Measurements from ENCODE around the gene HADHA.

HADHA gene

DNA sequence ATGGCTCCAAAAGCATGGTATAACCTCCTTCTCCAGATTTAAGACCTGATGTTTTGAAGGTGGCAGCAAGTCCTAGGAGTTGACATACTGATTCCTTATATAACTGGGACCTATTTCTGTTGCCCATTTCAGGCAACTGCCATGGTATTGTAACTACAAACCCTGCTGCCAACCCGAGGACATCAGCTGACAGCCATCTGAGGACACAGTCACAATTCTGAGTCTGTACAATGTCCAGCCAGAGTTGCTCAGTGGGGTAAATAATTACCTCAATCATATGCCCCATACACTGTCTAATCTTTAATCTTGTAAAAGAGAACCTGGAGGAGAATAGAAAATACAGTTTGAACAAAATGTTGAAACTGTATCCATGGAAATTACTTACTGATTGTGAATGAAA is 80.2 kb downstream of the HADHA start:
- DNase-seq (ENCODE audit: extremely low spot score) = no peak
- ChIA-PET POLR2A (no interaction called here), CTCF (no interaction called here)
- TF ChIP-seq, protein P1, sequence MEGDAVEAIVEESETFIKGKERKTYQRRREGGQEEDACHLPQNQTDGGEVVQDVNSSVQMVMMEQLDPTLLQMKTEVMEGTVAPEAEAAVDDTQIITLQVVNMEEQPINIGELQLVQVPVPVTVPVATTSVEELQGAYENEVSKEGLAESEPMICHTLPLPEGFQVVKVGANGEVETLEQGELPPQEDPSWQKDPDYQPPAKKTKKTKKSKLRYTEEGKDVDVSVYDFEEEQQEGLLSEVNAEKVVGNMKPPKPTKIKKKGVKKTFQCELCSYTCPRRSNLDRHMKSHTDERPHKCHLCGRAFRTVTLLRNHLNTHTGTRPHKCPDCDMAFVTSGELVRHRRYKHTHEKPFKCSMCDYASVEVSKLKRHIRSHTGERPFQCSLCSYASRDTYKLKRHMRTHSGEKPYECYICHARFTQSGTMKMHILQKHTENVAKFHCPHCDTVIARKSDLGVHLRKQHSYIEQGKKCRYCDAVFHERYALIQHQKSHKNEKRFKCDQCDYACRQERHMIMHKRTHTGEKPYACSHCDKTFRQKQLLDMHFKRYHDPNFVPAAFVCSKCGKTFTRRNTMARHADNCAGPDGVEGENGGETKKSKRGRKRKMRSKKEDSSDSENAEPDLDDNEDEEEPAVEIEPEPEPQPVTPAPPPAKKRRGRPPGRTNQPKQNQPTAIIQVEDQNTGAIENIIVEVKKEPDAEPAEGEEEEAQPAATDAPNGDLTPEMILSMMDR (IDR thresholded peaks at IDR 0.05; ENCODE audit: control extremely low read depth, extremely low read depth, low read depth, missing control alignments) = no peak

DNA sequence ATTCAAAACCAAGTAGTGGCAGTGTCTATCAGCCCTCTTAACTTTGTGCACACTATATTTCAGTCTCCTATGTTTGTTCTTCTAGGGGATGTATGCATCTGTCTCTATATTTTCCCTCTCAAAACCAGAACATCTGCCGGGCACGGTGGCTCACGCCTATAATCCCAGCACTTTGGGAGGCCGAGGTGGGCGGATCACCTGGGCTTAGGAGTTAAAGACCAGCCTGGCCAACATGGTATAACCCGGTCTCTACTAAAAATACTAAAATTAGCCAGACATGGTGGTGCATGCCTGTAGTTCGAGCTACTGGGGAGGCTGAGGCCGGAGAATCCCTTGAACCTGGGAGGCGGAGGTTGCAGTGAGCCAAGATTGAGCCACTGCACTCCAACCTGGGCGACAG is 81.5 kb downstream of the HADHA start:
- no peak for DNase-seq (ENCODE audit: extremely low spot score)
- ChIA-PET POLR2A (no interaction called here), CTCF (no interaction called here)
- TF ChIP-seq, protein P1 (IDR thresholded peaks at IDR 0.05; ENCODE audit: control extremely low read depth, extremely low read depth, low read depth, missing control alignments) = no peak

DNA sequence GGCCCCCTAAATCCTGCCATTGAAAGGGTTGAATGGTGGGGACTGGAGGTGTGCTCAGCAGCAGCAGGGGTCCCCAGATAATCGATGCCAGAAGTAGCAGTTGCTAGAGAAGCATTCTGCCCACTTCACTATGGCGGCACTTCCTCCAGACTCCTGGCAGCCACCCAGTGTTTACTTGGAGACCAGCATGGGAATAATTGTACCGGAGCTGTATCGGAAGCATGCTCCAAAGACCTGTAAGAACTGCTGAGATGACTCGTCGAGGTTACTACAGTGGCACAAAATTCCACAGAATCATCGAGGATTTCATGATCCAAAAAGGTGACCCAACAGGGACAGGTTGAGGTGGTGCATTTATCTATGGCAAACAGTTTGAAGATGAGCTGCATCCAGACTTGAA is 82.5 kb downstream of the HADHA start:
- ChIA-PET POLR2A (no interaction called here), CTCF (interaction anchor here (0.9 to 1.3 kb wide), 3 partner anchors 16 to 23 kb away, joined by 3 read pairs; no protein-coding TSS in a partner anchor)
- TF ChIP-seq, protein P1 (IDR thresholded peaks at IDR 0.05; ENCODE audit: control extremely low read depth, extremely low read depth, low read depth, missing control alignments) = no peak
- DNase-seq (ENCODE audit: extremely low spot score) = no peak

DNA sequence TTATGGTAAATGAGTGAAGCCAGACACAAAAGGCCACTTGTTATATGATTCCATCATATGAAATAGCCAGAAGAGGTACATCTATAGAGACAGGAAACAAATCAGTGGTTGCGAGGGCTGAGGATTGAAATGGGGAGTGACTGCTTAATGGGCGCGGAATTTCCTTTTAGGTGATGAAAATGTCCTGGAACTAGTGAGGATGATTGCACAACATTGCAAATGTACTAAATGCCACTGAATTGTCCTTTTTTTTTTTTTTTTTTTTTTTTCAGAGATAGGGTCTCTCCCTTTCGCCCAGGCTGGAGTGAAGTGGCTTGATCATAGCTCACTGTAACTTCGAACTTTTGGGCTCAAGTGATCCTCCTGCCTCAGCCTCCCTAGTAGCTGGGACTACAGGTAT is 86.9 kb downstream of the HADHA start:
- DNase-seq (ENCODE audit: extremely low spot score) = no peak
- CTCF ChIA-PET = no interaction called here
- POLR2A ChIA-PET = no interaction called here
- TF ChIP-seq, protein P1 (IDR thresholded peaks at IDR 0.05; ENCODE audit: control extremely low read depth, extremely low read depth, low read depth, missing control alignments) = no peak

DNA sequence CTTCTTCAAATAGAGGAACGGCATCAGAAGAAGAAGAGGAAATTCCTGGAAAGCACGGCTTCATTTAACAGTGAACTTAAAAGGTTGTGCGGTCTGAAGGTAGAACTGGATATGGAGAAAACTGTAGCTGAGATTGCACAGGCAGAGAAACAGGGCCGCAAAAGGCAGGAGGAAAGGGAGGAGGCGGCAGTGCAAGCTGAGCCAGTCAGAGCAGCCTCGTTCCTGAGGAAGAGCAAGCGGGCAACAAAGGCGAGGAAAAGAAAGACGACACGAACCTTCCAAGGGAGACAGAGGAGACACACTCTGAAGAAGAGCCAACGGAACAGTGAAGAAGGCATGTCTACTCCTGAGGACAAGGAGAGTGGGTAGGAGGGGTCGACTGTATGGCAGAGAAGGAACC is 94.2 kb downstream of the HADHA start:
- TF ChIP-seq, protein P1 (IDR thresholded peaks at IDR 0.05; ENCODE audit: control extremely low read depth, extremely low read depth, low read depth, missing control alignments) = no peak
- ChIA-PET CTCF (no interaction called here), POLR2A (no interaction called here)
- no peak for DNase-seq (ENCODE audit: extremely low spot score)

DNA sequence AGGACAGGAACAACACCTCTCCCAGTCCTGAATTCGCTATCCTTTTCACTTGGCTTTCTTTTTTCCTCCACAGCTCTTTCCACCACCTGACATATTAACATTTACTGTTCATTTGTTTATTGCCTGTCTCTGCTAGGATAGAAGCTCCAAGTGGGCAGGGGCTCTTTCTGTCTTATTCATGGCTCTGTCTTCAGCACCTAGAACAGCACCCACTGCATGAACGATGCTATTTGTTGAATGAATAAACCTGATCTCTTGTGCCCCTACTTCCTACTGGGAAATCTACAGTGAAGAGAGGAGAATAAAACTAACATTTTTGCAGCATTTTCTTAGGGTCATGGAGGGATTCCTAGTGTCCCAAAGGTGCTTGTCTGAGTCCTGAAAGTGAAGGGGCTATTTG is 95.9 kb downstream of the HADHA start:
- TF ChIP-seq, protein P1 (IDR thresholded peaks at IDR 0.05; ENCODE audit: control extremely low read depth, extremely low read depth, low read depth, missing control alignments) = no peak
- ChIA-PET CTCF (interaction anchor here (1.8 to 2.4 kb wide), 2 partner anchors 157 to 198 kb away, joined by 8 to 14 read pairs; no protein-coding TSS in a partner anchor), POLR2A (no interaction called here)
- no peak for DNase-seq (ENCODE audit: extremely low spot score)

Data from GM10248 (cell line).